ENCODE measurements around the gene RICTOR. TPM values are rescaled to one million over a fixed set of nuclear protein-coding genes. Genes with fewer than 3 reads are reported as not detected.
"Not testable (repeated sequence)": the region's sequence is repeated elsewhere in the genome, so short reads cannot be mapped to it uniquely, and the experiment has no call there.

The RICTOR gene
- total RNA-seq, 1 experiment from 2014 or later: 21.0 TPM

DNA sequence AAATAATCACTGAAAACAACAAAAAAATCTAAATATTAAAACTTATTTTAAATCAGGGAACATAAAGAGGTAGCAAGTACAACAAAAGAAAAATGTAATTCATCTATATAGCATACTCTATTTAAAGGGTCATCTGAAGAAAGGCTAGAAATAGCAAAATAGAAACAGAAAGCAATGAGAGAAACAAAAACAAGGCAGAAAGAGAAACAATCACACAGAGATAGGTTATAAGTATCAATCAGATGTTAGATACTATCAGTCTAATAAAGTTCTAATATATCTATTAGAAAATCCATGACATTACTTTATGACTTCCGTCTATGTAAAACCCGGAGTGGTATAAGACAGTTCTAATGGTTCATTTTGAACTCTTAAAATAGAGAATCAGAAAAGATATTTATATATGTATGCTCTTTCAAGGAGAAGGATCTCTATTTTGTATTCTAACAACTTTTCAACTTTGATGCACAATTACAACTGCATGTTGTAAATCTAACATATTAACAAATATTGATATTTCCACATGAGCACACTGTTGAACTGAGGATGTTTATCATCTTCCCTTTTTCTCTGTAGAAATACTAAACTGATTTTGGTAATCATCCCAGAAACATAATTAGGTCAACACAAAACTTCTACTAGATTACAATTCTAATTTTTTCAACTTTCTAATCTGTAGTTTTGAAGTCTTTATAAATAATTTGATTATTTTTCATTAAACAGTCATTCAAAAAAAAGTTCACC, 15.8 kb downstream of the RICTOR start:
- DNase-seq (ENCODE audit: low spot score): no peak

DNA sequence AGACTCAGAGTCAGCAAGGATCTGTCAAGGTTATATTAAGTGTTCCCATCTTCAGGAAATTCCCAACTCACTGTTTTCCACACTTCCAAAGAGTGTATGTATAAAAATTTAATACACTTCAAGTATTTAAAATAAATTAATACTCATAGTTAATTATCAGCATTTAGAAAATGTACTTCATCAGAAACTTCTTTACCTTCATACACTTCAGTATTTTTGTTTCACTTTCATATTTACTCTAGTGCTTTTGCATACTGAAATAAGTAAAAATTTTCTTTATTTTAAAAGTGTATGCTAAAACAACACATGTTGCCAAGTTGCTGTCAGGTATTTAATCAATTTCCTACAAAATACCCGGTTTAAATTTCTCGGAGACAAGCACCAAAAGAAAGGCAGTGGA, 16.5 kb downstream of the RICTOR start:
- DNase-seq (ENCODE audit: low spot score): no peak

DNA sequence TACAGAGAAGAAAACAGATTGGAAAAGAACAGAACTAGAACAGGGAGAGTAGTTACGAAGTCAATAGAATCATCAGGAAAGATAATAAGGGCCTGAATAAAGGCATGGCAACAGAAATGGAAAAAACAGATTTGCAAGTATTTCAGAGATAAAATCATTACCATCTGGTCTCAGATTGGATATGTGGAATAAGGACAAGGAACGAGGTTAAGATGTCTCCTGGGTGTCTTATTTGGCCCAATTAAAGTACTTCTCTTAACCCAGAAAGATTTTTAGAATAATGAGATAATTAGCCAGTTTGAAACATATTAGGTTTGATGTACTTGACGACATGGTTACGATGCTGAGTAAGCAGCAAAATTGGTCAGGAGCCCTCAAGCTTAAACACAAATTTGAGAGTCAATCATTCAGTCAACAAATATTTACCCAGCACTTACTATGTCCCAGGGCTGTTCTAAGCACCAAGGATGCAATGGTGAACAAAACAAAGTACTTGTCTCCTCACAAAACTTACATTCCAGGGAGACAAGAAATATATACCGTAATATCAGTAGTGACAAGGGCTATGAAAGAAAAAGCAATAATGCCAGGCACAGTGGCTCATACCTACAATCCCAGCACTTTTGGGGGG, 18.3 kb downstream of the RICTOR start:
- DNase-seq (ENCODE audit: low spot score): no peak

- no peak for DNase-seq (ENCODE audit: low spot score)
Measured at GRCh38 chr5:39055027-39055767, 19.0 kb downstream of the RICTOR start.

- no peak for DNase-seq (ENCODE audit: low spot score)
Measured at GRCh38 chr5:39053189-39053588, 21.0 kb downstream of the RICTOR start.

GRCh38 chr5:39052141-39052540, 22.1 kb downstream of the RICTOR start:
- DNase-seq (ENCODE audit: low spot score): no peak

- DNase-seq (ENCODE audit: low spot score): no peak
Measured at GRCh38 chr5:39049315-39049714, 24.9 kb downstream of the RICTOR start.

DNA sequence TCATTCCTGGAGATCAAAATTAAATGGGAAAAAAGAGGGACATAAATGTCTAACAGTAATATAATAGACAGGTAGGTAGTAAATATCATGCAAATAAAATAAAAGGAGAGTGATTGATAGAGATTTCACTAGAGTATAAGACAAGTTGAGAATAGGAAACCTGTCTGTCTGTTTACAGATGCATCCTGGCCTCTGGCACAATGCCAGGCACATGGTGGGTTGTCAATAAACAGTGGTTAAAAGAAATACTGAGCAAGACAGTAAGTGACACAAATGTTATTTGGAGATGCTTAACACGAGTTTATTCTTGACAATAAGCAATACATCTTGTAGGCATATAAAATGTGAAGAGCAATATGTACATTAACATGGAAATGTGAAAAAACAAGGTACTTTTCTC, 33.3 kb downstream of the RICTOR start:
- DNase-seq (ENCODE audit: low spot score): no peak

DNA sequence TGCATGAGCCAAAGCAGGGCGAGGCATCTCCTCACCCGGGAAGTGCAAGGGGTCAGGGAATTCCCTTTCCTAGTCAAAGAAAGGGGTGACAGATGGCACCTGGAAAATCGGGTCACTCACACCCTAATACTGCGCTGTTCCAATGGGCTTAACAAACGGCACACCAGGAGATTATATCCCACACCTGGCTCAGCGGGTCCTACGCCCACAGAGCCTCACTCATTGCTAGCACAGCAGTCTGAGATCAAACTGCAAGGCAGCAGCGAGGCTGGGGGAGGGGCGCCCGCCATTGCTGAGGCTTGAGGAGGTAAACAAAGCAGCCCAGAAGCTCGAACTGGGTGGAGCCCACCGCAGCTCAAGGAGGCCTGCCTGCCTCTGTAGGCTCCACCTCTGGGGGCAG, 39.7 kb downstream of the RICTOR start:
- DNase-seq (ENCODE audit: low spot score): not testable (repeated sequence)

- DNase-seq (ENCODE audit: low spot score): no peak
Measured at GRCh38 chr5:39031041-39031440, 43.2 kb downstream of the RICTOR start.

- DNase-seq (ENCODE audit: low spot score): no peak
Measured at GRCh38 chr5:39025456-39025855, 48.7 kb downstream of the RICTOR start.

GRCh38 chr5:39024884-39025283, 49.3 kb downstream of the RICTOR start:
- peak; percentile 46 for DNase-seq (ENCODE audit: low spot score)

GRCh38 chr5:39024005-39024404, 50.2 kb downstream of the RICTOR start:
- DNase-seq (ENCODE audit: low spot score): no peak

- DNase-seq (ENCODE audit: low spot score): no peak
Measured at GRCh38 chr5:39023121-39023520, 51.1 kb downstream of the RICTOR start.

- DNase-seq (ENCODE audit: low spot score): no peak
Measured at GRCh38 chr5:39022151-39022550, 52.0 kb downstream of the RICTOR start.

- no peak for DNase-seq (ENCODE audit: low spot score)
Measured at GRCh38 chr5:39021413-39021812, 52.8 kb downstream of the RICTOR start.

- DNase-seq (ENCODE audit: low spot score): no peak
Measured at GRCh38 chr5:39020458-39020857, 53.7 kb downstream of the RICTOR start.

DNA sequence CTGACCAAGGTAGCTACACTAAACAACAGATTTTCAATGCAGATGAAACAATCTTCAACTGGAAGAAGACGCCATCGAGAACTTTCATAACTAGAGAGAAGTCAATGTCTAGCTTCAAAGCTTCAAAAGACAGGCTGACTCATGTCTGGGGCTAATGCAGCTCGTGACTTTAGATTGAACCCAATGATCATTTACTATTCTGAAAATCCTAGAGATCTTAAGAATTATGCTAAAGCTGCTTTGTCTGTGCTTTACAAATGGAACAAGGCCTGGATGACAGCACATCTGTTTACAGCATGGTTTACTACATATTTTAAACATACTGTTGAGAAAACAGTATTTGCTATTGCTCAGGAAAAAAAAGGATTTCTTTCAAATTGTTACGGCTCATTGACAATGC, 54.9 kb downstream of the RICTOR start:
- no peak for DNase-seq (ENCODE audit: low spot score)

GRCh38 chr5:39017504-39017903, 56.7 kb downstream of the RICTOR start:
- DNase-seq (ENCODE audit: low spot score): no peak

- DNase-seq (ENCODE audit: low spot score): no peak
Measured at GRCh38 chr5:39016587-39017275, 57.5 kb downstream of the RICTOR start.

- DNase-seq (ENCODE audit: low spot score): peak; percentile 53
Measured at GRCh38 chr5:39015743-39016586, 58.2 kb downstream of the RICTOR start.

Data from A172 (cell line).